Right lung (tissue), 10 donors: Measurements from ENCODE around the gene ATL2. TPM values are rescaled to one million over a fixed set of nuclear protein-coding genes. Genes with fewer than 3 reads are reported as not detected.
"Not testable (repeated sequence)": the region's sequence is repeated elsewhere in the genome, so short reads cannot be mapped to it uniquely, and the experiment has no call there.

Experiments used
- DNase-seq, 2 donors: peaks; one replicate each; pipeline ENCODE4 v3.0.0-alpha.2; 2013
- long read RNA-seq, 8 donors: transcript quantifications; one replicate each; lab custom pipeline, GENCODE V29; 2026
- polyA plus RNA-seq, 5 donors: library from polyadenylated mRNA; unstranded; fragments of 120-200 nt; gene quantifications; one replicate each; pipeline versions ENCODE4 v1.2.1 to v1.2.3, GENCODE V29; 2013; ENCODE audit warnings: inconsistent platforms in 1 of 5, low replicate concordance in 1 of 5; ENCODE audit not compliant: insufficient read length in 5 of 5, insufficient read depth in 1 of 5

ATL2 gene
- 10 to 100 TPM; 53.1 to 80.0 (median 70.5) TPM for polyA plus RNA-seq
- long read RNA-seq, donor 1, partial matches to known transcripts: 0 of 8 reads
- long read RNA-seq, donor 1, other reads (novel, unspliced or antisense): 0 of 8 reads
- long read RNA-seq, donor 2, partial matches to known transcripts: 0 of 6 reads
- long read RNA-seq, donor 2, other reads (novel, unspliced or antisense): 0 of 6 reads
- long read RNA-seq, donor 3, transcript ATL2-201 (13 exons, 2,868 nt): major isoform, 5 of 13 reads
- long read RNA-seq, donor 3, partial matches to known transcripts: 5 of 13 reads
- long read RNA-seq, donor 3, other reads (novel, unspliced or antisense): 0 of 13 reads
- long read RNA-seq, donor 4, partial matches to known transcripts: 0 of 3 reads
- long read RNA-seq, donor 4, other reads (novel, unspliced or antisense): 0 of 3 reads
- long read RNA-seq, donor 5, transcript ATL2-213 (3 exons, 597 nt): major isoform, 6 of 26 reads
- long read RNA-seq, donor 5, transcript ATL2-201 (13 exons, 2,868 nt): minor isoform, 5 of 26 reads
- long read RNA-seq, donor 5, partial matches to known transcripts: 15 of 26 reads
- long read RNA-seq, donor 5, other reads (novel, unspliced or antisense): 0 of 26 reads
- long read RNA-seq, donor 6, transcript ATL2-201 (13 exons, 2,868 nt): major isoform, 6 of 8 reads
- long read RNA-seq, donor 6, partial matches to known transcripts: 0 of 8 reads
- long read RNA-seq, donor 6, other reads (novel, unspliced or antisense): 0 of 8 reads
- long read RNA-seq, donor 7, transcript ATL2-201 (13 exons, 2,868 nt): major isoform, 5 of 17 reads
- long read RNA-seq, donor 7, partial matches to known transcripts: 9 of 17 reads
- long read RNA-seq, donor 7, other reads (novel, unspliced or antisense): 0 of 17 reads
- long read RNA-seq, donor 8: 0 reads

DNA sequence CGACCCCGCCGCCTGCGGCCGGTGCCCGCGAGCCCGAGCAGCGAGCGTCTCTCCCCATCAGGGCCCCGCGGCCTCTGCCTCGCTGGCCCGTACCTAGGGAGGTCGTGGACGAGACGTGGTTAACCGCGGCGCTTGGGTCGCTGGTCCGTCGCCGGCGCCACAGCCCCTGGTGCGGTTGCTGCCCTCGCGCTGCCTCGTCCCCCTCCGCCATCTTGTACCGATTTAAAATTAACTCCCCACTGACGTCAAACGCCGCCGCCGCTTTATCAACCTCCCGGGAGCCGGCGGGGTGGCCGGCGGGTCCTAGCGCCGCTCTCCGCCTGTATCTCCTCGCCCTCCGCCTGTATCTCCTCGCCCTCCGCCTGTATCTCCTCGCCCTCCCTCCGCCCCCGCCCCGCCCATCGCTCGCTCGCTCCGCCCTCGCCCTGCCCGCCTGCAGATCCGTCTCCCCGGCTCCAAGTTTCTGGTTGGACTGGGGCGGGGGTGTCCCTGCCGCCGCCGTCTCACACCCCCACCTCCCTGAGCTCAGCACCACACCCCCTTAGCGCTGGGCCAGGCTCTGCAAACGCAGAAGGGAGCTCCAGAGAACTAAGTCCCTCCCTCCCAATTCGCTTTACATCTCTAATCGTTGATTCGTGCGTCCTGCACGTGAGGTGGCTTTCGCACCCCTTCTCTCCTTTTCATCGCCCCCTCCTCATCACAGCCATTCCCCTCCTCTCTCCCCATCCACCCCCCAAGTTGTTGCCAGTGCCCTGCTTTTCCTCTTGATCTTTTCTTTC lies at the start of gene ATL2:
TSS of gene ATL2 (minus strand) at position 224 of the 779 bp plus-strand sequence. CDS start at position 211, 13 bp downstream.
- peak; percentile 95 for DNase-seq

DNA sequence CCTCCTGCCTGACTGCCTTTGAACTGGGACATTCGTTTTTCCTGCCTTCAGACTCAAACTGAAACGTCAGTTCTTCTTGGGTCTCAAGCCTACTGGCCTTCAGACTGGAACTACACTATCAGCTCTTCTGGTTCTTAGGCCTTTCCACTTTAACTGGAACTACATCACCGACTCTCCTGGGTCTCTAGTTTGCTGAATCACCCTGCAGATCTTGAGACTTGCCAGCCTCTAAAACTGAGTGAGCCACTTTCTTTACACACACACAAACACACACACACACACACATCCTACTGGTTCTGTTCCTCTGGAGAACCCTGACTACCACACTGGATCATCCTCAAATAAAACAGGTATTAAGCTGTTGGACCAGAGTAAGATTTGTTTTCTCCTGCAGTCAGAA lies 46.7 kb upstream of the ATL2 start:
- DNase-seq: no peak

DNA sequence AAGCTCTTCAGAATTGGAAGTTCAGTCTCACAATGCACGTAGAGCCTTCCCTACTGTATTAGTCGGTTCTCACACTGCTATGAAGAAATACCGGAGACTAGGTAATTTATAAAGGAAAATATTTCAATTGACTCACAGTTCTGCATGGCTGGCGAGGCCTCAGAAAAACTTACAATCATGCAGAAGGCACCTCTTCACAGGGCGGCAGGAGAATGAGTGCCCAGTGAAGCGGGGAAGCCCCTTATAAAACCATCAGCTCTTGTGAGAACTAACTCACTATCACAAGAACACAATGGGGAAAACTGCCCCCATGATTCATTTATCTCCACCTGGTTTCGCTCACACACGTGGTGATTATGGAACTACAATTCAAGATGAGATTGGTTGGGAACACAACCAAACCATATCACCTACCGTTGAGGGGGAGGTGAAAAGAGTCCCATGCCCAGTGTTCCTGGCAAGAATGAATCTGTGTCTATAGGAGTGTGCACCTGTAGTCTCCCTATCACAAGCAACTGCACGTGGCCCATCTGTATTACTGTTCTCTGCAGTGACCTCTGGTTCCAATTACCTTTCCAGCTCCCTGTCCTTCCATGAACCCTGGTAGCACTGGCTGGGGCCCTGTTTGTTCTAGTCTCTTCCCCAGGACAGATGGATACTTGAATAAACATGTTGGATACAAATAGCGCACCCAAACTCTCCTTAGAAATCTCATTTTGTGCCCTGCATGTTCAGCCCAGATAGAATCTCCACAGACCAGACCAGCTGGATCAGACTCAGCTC lies 44.4 kb upstream of the ATL2 start:
- no peak for DNase-seq

DNA sequence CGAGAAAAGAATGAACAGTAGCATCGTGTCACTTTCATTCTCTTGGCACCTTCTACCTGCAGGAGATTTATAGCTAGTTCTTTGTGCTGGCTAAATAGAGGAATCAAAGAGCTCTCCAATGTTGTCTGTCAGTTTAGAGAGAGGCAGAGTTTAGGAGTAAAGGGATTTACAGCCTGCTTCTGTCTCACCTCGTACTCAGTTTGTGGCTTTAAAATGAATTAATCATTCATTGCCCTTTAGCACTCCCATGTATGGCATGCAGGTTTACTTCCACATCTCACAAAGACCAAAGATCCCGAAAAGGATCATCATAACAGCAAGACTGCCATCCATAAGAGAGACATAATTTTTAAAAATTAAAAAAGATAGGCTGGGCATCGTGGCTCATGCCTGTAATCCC lies 42.4 kb upstream of the ATL2 start:
- no peak for DNase-seq

DNA sequence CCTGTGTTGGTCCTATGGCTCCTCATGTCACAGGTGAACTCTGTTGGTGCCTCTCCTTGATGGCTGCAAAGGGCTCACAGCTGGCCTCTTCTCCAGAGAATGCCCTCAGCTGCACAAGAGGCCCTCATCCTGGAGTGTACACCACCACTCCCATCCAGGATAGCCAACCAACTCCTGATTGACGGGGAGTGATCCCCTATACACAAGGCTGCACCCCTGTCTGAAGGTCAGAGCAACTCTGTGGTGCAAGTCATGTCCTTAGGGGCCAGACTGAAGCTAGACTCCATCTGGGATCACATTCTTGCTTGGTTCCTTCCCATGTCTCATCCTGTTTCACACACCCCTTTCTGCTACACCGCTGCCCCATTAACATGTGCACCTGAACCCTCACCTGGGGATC lies 41.7 kb upstream of the ATL2 start:
- no peak for DNase-seq

DNA sequence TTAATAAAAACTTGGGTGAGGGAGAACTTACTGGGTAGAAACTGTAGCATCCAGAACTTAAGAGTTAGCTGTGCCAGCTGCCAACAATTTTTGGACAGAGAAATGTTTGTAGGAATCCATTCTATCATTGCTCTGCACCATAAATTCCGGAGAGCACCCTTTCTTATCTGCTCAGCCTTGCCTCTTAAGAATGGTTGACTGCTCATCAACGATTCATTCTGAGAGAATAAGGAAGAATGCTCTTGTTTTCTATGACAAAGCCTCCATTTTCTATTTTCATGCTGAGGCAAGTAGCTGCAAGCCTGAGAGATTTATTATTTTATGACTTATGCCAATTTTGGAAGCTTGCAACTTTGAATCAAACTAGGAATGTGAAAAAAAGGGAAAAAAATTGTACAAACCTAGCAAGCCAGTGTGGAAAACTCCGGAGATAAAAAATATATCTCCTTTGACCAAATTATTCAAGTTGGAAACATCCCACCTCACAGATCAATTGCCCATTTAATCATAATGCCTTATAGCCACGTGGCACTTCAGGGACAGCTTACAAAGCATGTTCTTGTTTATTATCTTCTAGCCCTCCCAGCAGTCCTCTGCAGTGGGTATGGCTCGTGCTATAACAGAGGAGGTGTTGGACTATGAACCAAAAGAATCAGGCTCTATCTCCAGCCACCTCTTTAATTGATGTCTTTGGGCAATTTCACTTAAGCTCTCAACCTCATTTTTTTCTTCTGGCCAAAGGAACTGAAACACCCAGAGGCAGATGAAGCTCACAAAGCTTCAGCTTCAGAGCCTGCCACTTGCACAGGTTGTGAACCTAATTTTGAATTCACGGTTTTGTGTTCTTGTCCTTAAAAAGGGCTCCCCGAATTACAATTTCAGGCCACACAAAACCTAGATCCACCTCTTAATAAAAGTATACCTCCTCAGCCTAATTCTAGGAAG lies 40.9 kb upstream of the ATL2 start:
- no peak for DNase-seq

DNA sequence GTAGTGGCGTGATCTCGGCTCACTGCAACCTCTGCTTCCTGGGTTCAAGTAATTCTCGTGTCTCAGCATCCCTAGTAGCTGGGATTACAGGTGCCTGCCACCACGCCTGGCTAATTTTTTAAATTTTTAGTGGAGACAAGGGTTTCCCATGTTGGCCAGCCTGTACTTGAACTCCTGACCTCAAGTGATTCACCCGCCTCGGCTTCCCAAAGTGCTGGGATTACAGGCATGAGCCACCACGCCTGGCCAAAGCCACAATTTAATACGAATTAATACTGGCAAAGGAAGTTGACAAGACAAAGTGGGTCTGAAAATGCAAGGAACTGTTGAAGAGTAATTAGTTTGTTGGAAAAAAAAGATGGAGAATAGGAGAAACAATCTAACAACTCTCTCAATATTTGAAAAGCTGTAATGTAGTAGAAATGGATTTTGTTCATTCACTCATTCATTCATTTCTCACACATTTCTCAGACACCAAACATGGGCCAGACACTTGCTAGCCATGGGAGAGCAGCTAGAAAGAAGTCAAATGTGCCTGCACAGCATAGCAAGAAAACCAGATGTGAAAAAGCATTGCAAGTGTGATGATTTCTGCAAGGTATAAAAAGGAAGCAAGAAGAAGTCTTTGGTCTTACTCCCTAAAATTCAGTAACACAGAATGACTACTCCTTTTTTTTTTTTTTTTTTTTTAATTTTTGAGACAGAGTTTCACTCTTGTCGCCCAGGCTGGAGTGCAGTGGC lies 39.4 kb upstream of the ATL2 start:
- no peak for DNase-seq

DNA sequence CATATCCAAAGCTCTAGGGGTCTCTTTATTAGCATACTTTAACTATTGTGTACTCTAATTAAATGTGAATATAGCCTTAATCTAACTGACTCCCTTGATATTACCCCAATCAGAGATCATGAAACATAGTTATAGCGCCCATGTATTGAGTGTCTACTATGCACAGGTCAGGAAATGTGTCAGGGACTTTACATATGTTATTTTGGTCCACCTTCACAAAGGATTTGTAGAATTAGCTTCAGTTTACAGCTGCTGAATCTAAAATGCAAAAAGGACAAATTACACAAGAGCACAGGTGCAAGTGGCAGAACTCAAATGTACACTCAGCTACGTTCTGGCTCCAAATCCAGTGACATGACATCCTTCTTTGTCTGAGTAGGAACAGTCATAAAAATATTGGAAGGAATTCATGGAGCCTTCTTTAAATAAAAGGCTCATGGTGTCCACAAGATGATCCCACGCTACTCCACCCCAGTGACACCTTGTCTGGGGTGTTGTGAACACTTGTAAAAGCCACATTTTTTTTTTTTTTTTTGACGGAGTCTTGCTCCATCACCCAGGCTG lies 38.7 kb upstream of the ATL2 start:
- no peak for DNase-seq

DNA sequence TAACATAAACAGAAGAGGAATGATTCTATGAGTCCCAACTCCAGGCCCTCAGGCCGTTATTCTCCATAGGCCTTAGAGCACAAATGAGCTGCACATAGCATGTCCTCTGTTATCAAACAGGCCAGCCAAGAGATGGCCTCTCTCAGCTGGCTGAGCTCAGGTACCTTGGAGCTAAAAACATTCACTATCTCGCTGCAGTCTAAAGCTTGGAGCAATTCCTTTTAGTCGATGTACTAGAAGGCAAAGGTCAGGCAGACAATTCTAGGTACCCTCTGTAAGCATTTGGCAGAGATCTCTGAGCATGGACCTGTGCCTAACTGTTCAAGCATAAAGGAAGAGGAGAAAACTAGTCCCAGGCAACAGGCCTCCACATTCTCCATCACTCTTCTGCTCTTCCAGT lies 38.0 kb upstream of the ATL2 start:
- DNase-seq: no peak

DNA sequence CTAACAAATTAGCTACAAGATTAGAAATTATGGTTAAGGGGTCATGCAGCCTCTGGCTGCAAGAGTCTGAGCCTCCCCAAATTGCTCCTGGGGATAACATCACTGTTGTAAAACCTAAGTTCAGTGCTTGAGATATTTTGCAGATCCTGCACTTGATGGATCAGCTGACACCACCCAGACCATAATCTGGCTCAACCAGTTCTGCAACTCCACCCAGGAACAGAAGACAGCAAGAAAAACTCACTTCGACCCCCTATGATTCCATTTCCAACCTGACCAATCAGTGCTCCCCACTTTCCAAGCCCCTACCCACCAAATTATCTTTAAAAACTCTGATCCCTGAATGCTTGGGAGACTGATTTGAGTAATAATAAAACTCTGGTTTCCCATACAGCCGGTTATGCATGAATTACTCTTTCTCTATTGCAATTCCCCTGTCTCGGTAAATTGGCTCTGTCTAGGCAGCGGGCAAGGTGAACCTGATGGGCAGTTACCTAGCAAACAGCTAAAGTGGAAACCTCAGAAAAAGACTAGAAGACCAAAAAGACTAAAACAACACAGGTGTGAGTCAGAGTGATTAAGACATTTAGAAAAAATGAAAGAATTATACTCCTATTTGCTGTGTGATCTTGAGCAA lies 35.3 kb upstream of the ATL2 start:
- not testable (repeated sequence) for DNase-seq

DNA sequence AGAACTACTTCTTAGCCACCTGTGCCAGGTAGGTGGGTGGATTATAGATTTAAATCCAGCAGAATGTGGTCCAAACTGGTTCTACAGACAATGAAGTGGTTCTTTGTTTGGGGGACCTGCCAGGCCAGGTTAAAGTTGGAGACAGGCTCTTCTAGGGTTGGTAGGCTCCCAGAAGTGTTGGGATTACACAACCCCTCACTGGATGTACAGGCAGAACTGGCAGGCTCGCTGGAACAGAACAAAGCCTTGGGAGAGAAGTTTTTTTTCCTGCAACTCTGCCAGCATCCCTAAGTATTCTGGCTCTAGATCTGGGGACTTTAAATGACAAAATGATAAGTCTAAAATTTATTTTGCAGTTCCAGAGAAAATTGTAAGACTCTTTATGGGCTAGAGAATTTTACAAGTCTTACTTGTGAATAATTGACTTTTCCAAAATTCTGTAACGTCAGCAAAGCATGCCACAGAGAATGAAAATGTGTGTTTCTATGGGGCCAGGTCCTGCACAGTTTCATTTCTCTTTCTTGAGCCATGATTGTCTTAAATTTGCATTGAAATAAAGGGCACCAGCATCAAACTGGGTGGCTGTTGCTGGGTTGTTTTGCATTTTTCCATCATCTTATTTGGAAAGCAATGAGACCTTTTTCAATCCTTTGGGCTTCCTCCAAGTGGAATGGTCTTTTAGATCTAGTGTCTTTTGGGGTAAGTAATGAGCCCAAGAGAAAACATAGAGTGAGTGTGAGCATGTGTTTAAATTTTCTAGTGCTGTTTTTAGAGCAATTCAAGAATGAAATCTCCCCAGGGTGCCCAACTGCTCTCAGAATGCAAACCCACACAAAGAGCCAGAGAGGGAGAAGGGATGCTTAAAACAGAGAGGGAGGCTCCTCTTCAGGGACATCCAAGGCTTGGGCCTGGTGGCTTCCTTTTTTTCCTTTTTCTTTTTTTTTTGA lies 32.4 kb upstream of the ATL2 start:
- DNase-seq: peak; percentile 57 to 61

DNA sequence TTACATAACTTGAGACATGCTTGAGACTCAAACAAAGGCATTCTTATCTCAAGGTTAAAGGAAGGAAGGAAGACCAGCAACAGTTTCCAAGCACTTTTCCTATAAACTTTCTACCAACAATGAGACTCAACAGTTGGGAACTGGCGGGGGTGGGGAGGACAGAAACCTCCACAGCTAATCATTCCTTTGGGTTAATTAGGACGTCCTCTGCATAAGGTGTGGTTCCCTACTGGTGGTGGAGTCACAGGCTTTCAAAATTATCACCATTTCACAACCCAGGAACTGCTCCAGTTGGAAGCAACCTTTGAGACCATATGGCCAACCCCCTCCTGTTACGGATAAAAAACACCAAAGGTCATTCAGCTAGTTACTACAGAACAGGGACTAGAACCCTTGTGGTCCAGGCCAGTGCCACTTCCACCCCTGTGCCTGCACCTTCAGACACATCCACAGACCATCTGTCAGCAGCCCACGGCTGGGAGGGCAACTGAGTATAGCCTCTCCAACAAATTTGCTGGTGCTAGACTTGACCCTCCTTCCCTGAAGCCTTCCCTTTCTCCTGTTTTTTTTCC lies 30.1 kb upstream of the ATL2 start:
- DNase-seq: peak in 1 of 2 donors; percentile 23

DNA sequence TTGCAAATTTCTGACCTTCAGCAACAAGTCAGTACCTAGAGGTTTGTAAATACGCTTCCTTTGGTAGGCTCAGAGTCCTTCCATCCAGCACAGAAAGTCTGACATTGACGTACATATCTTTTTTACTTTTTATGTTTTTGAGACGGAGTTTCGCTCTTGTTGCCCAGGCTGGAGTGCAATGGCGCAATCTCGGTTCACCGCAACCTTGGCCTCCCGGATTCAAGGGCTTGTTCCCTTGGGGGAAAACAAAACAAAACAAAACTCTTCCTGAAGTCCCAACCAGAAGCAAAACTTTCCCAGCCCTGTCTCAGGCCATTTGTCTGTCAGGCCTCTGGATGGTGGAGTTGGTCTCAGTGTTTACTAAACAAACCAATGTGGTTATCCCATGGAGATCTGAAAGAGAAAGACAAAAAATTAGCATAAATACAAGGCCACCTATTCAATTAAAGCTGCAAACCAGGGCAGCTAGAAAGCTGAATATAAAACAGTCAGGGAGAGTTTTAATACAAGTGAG lies 29.6 kb upstream of the ATL2 start:
- peak in 1 of 2 donors; percentile 34 for DNase-seq

DNA sequence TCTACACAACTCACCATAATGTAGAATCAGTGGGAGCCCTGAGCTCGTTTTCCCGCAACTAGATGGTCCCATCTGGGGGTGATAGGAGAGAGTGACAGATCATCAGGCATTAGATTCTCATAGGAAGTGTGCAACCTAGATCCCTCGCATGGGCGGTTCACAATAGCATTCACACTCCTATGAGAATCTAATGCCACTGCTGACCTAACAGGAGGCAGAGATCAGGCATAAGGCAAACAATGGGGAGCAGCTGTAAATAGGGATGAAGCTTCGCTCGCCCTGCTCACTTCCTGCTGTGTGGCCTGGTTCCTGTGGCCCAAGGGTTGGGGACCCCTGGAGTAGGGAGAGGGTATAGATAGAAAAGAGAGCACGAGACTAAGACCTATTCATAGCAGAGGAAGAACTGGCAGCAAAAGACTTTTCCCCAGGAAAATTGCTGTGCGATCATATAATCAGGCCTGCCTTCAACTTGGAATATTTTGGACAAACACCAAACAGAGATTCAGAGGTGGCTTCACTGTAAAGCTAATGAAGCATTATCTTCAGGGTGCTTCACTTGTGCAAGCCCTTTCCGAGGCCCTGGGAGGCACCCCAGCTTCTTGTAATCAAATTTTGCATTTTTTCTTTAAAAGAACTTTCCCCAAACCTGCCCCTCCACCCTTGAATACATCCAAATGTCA lies 29.0 kb upstream of the ATL2 start:
- no peak for DNase-seq

DNA sequence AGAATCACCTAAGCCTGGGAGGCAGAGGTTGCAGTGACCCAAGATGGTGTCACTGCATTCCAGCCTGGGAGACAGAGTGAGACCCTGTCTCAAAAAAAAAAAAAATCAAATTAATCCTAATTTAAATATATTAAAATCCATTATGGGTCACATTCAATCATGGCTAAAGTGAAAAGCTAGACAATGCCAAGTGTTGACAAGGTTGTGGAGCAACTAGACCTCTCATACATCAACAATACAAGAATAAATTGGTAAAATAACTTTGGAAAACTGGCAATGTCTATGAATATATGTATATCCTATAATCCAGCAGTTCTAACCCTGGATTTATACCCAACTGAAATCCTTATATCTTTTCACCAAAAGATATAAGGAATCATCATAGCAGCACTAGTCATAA lies 23.4 kb upstream of the ATL2 start:
- no peak for DNase-seq

DNA sequence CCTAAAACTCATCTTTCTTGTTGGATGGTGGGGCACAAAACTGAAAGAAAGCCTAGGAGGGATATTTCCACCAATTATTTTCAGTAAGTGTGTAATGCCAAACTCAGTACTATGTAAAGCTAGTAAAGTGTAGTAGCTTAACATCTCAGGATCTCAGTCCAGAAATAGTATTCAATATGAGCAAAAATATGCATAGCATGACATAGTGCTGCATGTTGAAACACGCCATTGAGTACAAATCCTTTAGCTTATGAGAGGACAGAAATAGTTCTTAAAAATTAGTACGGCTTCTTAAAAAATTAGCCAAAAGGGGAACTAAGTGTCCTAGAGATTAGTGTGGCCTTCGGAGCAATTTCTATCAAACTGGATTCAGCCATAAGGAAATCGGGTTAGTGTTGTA lies 21.7 kb upstream of the ATL2 start:
- DNase-seq: no peak
